Raji (cell line): Measurements from ENCODE around the gene PLEK.

Experiments
- POLR2A ChIP-seq: IDR thresholded peaks from 2 replicates; pipeline ENCODE4 v1.6.1; 2011; ENCODE audit warnings: low read depth, low read length, control low read depth; ENCODE audit not compliant: insufficient read depth

PLEK gene, protein sequence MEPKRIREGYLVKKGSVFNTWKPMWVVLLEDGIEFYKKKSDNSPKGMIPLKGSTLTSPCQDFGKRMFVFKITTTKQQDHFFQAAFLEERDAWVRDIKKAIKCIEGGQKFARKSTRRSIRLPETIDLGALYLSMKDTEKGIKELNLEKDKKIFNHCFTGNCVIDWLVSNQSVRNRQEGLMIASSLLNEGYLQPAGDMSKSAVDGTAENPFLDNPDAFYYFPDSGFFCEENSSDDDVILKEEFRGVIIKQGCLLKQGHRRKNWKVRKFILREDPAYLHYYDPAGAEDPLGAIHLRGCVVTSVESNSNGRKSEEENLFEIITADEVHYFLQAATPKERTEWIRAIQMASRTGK

GRCh38 chr2:68365087-68365486 is at the start of gene PLEK:
TSS of gene PLEK (plus strand) at chr2:68365282. CDS start at chr2:68365352, 70 bp downstream.
- peak; percentile 94 for TF ChIP-seq POLR2A

GRCh38 chr2:68316111-68316510 is 49.0 kb upstream of the PLEK start:
- no peak for TF ChIP-seq POLR2A

DNA sequence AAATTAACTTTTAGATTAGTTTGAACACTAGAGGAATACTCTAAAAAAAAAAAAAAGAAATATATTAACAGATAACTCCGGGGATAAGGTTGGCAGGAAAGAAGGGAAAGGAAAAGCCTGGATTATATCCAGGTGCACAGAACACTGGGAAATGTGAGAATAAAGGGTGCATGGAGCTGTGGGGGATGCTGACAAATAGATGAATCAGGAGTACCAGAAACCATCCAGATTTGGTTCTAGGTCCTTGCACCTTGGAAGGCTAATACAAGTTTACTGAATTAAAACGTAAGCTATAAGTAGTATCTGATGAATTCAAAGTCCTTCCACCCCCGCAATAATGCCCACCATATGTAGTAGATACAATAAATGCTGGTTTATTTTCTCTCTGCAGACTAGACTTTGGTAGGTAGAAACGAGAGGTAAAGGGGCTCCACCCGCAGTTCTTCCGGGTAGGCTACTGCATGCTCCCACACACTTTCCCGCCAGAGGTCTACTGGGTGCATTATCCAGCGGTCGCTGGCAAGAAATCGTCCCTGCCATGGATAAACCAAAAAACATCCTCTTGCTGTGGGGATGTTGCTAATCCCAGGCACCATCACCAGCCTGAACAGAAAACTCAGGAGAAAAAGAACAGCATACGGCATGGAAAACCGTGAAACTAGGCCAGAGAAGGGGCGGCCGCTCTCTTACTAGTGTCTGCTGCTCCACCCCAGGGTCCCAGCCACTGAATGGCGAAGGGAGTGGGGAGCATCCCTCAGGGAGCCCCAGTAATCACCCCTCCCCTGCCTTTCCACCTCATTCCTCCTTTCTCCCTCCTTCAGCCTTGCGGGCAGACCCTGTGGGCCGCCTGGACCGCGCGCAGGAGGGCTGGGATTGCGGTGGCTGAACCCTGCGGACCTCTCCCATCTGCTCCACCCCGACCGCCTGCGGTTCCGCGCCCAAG is 46.8 kb upstream of the PLEK start:
- no peak for TF ChIP-seq POLR2A

DNA sequence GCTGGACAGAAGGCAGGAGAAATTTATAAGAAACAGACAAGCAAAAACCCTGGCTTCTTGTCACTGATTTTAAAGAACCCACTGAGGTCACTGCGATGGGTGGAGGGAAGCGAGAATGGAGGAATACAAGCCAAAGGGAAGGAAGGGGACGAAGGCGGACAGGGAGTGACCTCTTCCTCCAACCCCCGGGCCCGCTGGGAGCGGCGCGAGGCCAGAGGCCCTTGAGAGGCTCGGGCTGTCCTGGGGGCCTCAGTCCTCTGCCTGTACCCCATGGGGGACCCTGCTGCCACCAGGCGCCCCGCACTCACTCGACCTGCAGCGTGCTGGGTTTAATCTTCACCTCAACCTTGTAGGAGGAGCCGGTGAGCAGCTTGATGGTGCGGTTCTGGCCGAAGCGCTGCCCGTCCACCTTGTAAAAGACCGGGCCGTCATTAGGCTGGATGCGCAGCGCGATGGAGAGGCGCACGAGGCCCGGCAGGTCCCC is 46.1 kb upstream of the PLEK start:
- no peak for TF ChIP-seq POLR2A

GRCh38 chr2:68319398-68320117 is 45.5 kb upstream of the PLEK start, which contains the start of gene CNRIP1:
TSS of gene CNRIP1 (minus strand) at chr2:68319949. CDS start at chr2:68319400, 549 bp downstream.
- no peak for TF ChIP-seq POLR2A

- no peak for TF ChIP-seq POLR2A
These were observed 44.9 kb upstream of the PLEK start for GRCh38 chr2:68320118-68320641.

DNA sequence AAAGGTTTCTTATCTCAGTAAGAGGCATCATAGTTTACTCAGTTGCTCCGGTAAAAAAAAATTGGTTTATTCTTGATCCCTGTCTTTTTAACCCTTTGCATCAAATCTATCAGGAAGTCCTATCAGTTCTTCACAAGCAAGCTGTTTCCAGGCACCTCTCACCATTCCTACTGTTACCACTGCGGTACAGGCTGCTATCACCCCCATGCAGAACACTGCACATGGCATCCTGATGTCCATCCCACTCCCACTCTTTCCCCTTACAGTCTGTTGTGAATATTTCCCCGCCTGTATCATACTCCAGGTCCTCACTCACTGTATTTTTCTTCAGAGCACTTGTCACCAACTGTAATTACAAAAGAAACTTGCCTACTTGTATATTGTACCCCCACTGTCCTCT is 40.0 kb upstream of the PLEK start:
- TF ChIP-seq POLR2A, result no peak

DNA sequence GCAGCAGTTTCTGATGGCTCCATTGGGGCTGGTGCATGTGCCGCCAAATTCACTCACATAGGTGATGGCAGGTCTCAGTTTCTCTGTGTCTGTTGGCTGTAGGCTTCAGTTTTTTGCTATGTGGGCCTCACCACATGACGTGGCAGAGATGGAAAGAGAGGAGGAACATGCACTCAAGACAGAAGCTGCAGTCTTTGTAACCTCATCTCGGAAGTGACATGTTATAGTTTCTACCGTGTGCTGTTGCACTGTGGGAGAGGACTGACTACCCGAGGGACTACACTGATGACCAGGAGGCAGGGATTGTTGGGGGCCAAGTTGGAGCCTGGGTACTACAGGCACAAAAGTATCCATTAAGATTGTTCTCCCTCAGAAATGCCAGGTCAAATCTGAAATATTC is 36.2 kb upstream of the PLEK start:
- no peak for TF ChIP-seq POLR2A

- no peak for TF ChIP-seq POLR2A
These were observed 34.4 kb upstream of the PLEK start for GRCh38 chr2:68330691-68331090.

- no peak for TF ChIP-seq POLR2A
These were observed 32.1 kb upstream of the PLEK start for GRCh38 chr2:68333009-68333408.

GRCh38 chr2:68333931-68334330 is 31.2 kb upstream of the PLEK start:
- no peak for TF ChIP-seq POLR2A

GRCh38 chr2:68336192-68336591 is 28.9 kb upstream of the PLEK start:
- TF ChIP-seq POLR2A, result no peak

DNA sequence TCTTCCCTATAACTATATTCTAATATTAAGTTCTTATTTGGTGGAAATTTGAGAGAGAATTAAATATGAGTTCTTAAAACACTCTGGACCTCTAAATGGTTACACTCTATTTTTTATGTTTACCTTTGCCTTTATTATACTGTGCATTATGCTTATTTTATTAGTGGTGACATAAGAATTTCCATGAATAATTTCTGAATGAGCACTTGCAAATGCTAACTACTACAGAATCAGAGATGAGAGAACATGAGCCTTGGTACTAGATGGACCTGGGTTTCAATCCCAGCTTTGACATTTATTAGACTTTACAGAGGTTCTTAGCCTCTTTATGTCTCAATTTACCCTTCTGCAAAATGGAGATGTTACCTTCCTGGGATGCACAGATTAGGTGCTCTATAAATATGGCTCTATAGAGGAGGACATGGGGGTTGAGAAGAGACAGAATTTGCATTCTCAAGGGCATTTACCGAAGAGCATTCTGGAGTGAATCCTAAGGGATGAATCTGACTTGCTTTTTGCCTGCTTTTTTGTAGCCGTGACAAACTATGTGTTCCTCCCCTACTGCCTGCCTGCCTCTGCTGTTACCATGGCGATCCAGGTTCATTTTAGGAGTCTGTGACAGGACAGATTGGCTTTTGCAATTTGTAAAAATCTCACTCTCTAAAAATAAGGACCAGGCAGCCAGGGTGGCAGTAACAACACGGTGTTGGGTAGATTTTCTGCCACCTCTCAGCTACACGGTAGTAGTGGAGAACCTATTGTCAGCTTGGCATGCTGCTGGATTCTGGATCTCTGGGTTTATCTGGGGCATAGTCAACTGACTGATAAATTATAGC is 24.6 kb upstream of the PLEK start:
- TF ChIP-seq POLR2A, result no peak

GRCh38 chr2:68341062-68341329 is 24.1 kb upstream of the PLEK start:
- no peak for TF ChIP-seq POLR2A
